IMR-90 (cell line): ENCODE results near the gene DDI2.

Experiments
- FOS ChIP-seq: fragments of 150-350 bp; IDR thresholded peaks from 2 replicates; pipeline ENCODE4 v1.6.1; 2016; ENCODE audit warnings: low read depth, low read length
- RFX5 ChIP-seq: IDR thresholded peaks from 2 replicates; pipeline ENCODE4 v1.8.0; 2012; ENCODE audit warnings: low read depth, mild to moderate bottlenecking, low read length, moderate library complexity
- TF ChIP-seq, protein P1 (sequence below): conservative IDR thresholded peaks from 2 replicates; pipeline ENCODE4 v1.5.1; 2012; ENCODE audit warnings: mild to moderate bottlenecking, low read depth, low read length, improper control_type of control experiment

DNA sequence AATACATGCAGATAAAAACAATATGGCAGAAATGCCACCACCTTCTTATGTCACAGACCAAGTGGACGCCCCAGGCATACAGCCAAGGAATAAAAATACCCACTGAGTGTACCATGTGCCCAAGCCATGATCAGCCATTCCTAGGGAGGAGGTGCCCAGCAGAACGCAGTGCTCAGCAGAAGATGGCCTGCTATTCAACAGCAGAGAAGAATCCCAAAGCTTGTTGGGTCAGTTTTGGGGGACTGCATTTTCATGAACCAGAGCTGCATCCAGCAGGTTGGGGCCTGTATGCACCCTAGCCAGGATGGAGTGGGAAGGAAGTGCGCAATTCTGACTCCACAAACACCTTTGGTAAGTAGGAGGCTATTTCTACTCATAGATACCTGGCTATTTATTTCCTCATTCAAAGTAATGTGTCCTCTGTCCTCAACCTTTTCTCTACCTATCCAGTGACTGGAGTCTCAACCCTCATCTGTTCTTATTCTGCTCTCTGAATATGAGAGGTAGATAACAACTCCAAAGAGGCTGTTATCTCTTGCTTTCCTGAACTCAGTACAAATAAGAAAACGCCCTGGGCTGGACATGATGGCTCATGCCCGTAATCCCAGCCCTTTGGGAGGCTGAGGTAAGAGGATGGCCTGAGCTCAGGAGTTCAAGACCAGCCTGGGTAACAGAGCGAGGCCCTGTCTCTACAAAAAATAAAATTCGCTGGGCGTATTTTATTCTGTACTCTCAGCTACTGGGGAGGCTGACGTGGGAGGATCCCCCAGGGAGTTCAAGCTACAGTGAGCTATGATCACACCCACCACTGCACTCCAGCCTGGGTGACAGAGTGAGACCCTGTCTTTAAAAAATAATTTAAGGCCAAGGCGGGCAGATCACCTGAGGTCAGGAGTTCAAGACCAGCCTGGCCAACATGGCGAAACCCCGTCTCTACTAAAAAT, 64.4 kb downstream of the DDI2 start:
- TF ChIP-seq RFX5 (no peak), FOS (no peak)
- TF ChIP-seq, protein P1, sequence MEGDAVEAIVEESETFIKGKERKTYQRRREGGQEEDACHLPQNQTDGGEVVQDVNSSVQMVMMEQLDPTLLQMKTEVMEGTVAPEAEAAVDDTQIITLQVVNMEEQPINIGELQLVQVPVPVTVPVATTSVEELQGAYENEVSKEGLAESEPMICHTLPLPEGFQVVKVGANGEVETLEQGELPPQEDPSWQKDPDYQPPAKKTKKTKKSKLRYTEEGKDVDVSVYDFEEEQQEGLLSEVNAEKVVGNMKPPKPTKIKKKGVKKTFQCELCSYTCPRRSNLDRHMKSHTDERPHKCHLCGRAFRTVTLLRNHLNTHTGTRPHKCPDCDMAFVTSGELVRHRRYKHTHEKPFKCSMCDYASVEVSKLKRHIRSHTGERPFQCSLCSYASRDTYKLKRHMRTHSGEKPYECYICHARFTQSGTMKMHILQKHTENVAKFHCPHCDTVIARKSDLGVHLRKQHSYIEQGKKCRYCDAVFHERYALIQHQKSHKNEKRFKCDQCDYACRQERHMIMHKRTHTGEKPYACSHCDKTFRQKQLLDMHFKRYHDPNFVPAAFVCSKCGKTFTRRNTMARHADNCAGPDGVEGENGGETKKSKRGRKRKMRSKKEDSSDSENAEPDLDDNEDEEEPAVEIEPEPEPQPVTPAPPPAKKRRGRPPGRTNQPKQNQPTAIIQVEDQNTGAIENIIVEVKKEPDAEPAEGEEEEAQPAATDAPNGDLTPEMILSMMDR, result no peak
